Measurements from ENCODE around the gene SLC27A5. TPM values are rescaled to one million over a fixed set of nuclear protein-coding genes. Genes with fewer than 3 reads are reported as not detected.

The SLC27A5 gene
- total and polyA plus RNA-seq, 3 donors from 2014 or later, result 29.1 to 63.6 (median 37.8) TPM

DNA sequence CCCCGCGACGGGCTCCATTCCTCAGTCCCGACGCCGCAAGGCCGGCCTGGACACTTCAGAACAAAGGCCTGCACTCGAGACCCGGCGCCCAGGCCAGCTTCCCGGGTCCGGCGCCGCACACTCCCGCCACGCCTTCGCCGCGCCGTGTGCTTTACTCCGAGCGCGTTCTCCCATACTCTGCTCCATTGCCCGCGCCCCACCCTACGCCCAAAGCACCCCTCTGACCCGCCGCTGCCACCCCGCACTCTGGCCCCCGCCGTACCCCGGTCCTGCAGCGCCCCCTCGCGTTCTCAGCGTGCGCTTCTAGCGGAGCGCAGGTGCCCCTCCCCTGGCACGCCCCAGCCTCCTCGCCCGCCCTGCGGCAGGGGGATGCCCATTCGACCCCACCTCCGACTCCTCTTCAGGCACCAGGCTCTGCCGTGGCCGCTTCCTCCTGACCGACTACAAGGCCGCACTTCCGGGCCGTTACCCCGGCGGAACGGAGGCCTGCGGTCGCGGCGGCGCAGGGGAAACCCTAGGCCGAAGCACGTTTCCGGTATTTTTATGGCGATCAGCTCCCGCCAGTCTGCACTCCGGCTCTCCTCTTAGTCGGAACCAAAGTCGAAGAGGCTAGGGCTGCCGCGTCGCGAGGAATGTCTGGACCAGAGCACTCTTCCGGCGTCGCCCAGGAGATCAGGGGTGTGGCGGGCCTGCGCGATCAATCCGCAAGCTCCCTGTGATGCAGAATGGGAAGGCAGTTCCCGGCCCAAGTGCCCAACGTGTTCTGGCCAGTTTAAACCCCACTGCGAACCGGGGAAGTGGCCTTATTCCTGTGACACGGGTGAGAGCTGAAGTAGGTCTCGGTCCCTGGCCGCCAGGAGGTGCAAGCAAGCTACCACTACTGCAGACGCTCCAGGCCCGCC is 7.8 kb upstream of the SLC27A5 start, which contains the start of gene ZBTB45:
Gene ZBTB45 (minus strand): TSS at position 456 of the 902 bp plus-strand sequence. CDS start 2,137 bp downstream, outside the sequence.
- 1% methylated on average over 38 to 76 of the region's 87 CpGs for WGBS, 2 donors
- Histone ChIP-seq H3K9me3 (no peaks in the 10 kb centered on the region), H3K27ac (peak within 1 kb of the TSS; percentile 94 to 97), H3K36me3 (ENCODE audit: low read depth, missing control alignments) (no peaks in the 10 kb centered on the region), H3K4me1 (peaks cover 19% of the 10 kb centered on the region), H3K27me3 (no peaks in the 10 kb centered on the region), H3K4me3 (peak within 1 kb of the TSS; percentile 81 to 94)
- TF ChIP-seq, protein P1, sequence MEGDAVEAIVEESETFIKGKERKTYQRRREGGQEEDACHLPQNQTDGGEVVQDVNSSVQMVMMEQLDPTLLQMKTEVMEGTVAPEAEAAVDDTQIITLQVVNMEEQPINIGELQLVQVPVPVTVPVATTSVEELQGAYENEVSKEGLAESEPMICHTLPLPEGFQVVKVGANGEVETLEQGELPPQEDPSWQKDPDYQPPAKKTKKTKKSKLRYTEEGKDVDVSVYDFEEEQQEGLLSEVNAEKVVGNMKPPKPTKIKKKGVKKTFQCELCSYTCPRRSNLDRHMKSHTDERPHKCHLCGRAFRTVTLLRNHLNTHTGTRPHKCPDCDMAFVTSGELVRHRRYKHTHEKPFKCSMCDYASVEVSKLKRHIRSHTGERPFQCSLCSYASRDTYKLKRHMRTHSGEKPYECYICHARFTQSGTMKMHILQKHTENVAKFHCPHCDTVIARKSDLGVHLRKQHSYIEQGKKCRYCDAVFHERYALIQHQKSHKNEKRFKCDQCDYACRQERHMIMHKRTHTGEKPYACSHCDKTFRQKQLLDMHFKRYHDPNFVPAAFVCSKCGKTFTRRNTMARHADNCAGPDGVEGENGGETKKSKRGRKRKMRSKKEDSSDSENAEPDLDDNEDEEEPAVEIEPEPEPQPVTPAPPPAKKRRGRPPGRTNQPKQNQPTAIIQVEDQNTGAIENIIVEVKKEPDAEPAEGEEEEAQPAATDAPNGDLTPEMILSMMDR (IDR thresholded peaks at IDR 0.05), result peak; percentile 65 to 89 (median 85)
- no peak for TF ChIP-seq POLR2A (IDR thresholded peaks at IDR 0.05)
- peak; percentile 93 for DNase-seq
- intact Hi-C loops (cut with DNase I; ENCODE audit: low total_unique reads), result no loop called here

DNA sequence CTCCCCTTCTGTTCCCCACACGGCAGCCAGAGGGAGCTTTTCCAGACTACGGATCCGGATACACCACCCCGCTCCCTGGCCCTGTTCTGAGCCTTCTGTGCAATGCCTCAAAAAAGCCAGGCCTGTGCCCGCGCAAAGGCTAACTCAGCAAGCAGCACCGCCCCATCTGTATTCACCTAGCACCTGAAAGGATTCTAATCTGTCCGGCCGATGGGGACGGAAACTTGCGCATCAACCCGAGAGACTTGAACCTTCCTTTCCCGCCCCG is 7.2 kb upstream of the SLC27A5 start:
- Histone ChIP-seq H3K4me1 (peaks cover 19% of the 10 kb centered on the region), H3K27me3 (no peaks in the 10 kb centered on the region), H3K4me3 (peak overlapping the region; percentile 81 to 94), H3K27ac (peak overlapping the region; percentile 94 to 97), H3K9me3 (no peaks in the 10 kb centered on the region), H3K36me3 (ENCODE audit: low read depth, missing control alignments) (no peaks in the 10 kb centered on the region)
- DNase-seq, result peak; percentile 72
- 0 to 1% methylated on average over 11 to 12 of the region's 14 CpGs for WGBS, 2 donors
- TF ChIP-seq POLR2A (IDR thresholded peaks at IDR 0.05), result no peak
- TF ChIP-seq, protein P1 (IDR thresholded peaks at IDR 0.05), result peak in 1 of 3 experiments; percentile 56
- intact Hi-C loops (cut with DNase I; ENCODE audit: low total_unique reads), result no loop called here

DNA sequence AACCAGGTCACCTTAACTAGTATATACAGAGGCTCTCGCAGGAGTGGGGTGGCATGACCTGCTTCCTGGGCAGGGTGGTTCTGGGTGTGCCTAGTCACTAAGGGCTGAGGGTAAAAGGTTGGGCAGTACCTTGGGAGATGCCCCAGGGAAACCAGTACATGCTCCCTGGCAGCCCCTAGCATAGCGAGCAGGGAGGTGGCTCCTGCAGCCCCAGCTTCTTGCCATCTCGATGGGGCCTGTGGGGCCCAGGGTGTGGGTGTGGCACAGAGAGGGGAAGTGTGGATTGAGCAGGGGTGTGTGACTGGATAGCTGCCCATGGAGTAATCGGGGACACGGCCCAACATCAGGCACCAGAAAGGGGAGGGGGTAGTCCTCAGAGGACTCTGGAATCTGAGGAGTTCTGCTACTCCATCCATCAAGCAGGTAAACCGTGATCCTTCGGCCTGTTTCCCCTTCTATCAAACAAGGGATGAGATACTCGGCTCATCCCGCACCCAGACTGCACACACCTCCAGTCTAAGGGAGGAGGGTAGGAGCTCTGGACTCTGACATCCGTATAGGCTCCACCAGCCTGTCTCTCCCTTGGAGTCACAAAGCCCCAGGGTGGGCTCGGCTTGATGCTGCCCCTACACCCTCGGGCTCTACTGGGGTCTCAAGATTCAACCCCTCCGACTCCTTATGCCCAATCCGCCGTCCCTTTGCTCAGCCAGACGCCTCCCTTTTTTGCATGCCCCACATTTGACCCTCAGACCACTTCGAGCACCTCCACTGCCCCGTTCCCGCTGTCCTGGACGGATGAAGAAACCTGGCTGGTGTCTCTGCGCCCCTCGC is 6.7 kb upstream of the SLC27A5 start:
- WGBS, 2 donors, result 5 to 11% methylated on average over 16 to 22 of the region's 22 CpGs
- intact Hi-C loops (cut with DNase I; ENCODE audit: low total_unique reads), result no loop called here
- Histone ChIP-seq H3K4me3 (peak overlapping the region; percentile 81 to 94), H3K4me1 (peaks cover 19% of the 10 kb centered on the region), H3K9me3 (no peaks in the 10 kb centered on the region), H3K27me3 (no peaks in the 10 kb centered on the region), H3K27ac (peak overlapping the region; percentile 94 to 97), H3K36me3 (ENCODE audit: low read depth, missing control alignments) (no peaks in the 10 kb centered on the region)
- no peak for DNase-seq
- TF ChIP-seq, protein P1 (IDR thresholded peaks at IDR 0.05), result peak in 2 of 3 experiments; percentile 20 to 50
- TF ChIP-seq POLR2A (IDR thresholded peaks at IDR 0.05), result no peak

DNA sequence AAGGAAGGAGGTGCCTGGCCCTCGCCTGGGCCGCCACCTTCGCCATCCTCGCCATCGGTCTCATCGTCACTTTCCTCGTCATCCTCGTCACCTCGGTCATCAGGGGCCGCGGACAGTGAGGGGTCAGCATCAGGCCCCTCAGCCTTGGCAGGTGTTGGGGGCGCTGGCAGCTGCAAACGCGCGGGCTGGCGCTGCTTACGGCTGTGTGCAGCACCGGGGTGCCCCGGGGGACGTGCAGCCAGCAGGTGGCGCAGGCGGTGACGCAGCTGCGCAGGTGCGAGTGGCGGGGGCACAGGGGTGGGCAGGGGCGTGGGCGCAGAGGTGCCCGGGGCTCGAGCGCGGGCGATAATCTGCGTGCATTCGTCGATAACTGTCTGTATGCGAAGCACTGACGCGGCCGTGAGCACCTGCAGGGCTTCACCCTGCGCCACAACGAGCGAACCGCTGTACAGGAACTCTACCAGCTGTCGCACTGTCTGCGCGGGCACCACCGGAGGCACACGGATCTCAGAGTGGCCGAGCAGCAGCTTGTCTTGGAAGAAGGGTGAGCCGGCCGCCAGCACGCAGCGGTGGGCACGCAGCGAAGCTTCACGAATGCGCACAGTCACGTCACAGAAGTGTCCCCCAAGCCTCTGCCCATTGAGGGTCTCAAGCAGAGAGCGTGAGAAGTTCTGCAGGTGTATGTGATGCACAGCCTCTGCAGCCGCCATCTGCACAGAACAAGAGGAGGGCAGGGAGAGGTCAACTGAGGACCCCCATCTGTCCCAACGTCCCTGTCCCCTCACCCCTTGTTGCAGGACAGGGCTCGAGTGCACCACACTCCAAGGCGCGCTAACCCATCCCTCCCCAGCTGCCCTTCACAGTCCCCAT is 5.4 kb upstream of the SLC27A5 start:
- no peaks in the 10 kb centered on the region for H3K27me3 ChIP-seq
- no peak for TF ChIP-seq POLR2A (IDR thresholded peaks at IDR 0.05)
- TF ChIP-seq, protein P1 (IDR thresholded peaks at IDR 0.05), result no peak
- H3K9me3 ChIP-seq, result no peaks in the 10 kb centered on the region
- intact Hi-C loops (cut with DNase I; ENCODE audit: low total_unique reads), result no loop called here
- H3K36me3 ChIP-seq (ENCODE audit: low read depth, missing control alignments), result no peaks in the 10 kb centered on the region
- H3K4me3 ChIP-seq, result no peak overlapping the region
- DNase-seq, result no peak
- H3K27ac ChIP-seq, result no peak overlapping the region
- WGBS, 2 donors, result 89 to 95% methylated on average over 25 to 65 of the region's 65 CpGs
- peaks cover 19% of the 10 kb centered on the region for H3K4me1 ChIP-seq

All from testis (tissue), 3 donors.